CD4-positive, alpha-beta T cell treated with Interleukin-15 for 1 hour (primary cell): ENCODE measurements around the gene RRP1.

Experiments
- DNase-seq: peaks from one replicate; pipeline ENCODE4 v3.0.0-alpha.2; 2020

RRP1 gene

GRCh38 chr21:43789276-43790009 lies at the start of gene RRP1:
RRP1 (plus strand) TSS chr21:43789577; CDS start chr21:43789630, 53 bp downstream.
- peak; percentile 92 for DNase-seq

- no peak for DNase-seq
Measured at GRCh38 chr21:43739621-43740435, 49.5 kb upstream of the RRP1 start.

- no peak for DNase-seq
Measured at GRCh38 chr21:43740497-43741156, 48.8 kb upstream of the RRP1 start.

GRCh38 chr21:43741423-43742096 lies 47.8 kb upstream of the RRP1 start:
- DNase-seq = no peak

GRCh38 chr21:43743947-43744346 lies 45.4 kb upstream of the RRP1 start:
- peak; percentile 28 for DNase-seq

GRCh38 chr21:43744725-43745124 lies 44.7 kb upstream of the RRP1 start:
- no peak for DNase-seq

- DNase-seq = no peak
Measured at GRCh38 chr21:43745772-43746517, 43.4 kb upstream of the RRP1 start.

- no peak for DNase-seq
Measured at GRCh38 chr21:43748622-43749021, 40.8 kb upstream of the RRP1 start.

- DNase-seq = no peak
Measured at GRCh38 chr21:43749651-43750262, 39.6 kb upstream of the RRP1 start.

- no peak for DNase-seq
Measured at GRCh38 chr21:43750339-43751033, 38.9 kb upstream of the RRP1 start.

- DNase-seq = no peak
Measured at GRCh38 chr21:43751955-43752591, 37.3 kb upstream of the RRP1 start.

GRCh38 chr21:43752758-43753438 lies 36.5 kb upstream of the RRP1 start:
- no peak for DNase-seq

- DNase-seq = no peak
Measured at GRCh38 chr21:43753439-43753799, 36.0 kb upstream of the RRP1 start.

- DNase-seq = no peak
Measured at GRCh38 chr21:43754948-43755781, 34.2 kb upstream of the RRP1 start.

GRCh38 chr21:43755820-43756594 lies 33.4 kb upstream of the RRP1 start:
- no peak for DNase-seq

GRCh38 chr21:43757601-43758000 lies 31.8 kb upstream of the RRP1 start:
- DNase-seq = no peak

GRCh38 chr21:43758111-43758641 lies 31.2 kb upstream of the RRP1 start:
- no peak for DNase-seq

- DNase-seq = no peak
Measured at GRCh38 chr21:43758811-43759210, 30.6 kb upstream of the RRP1 start.
